AG04449 (cell line): ENCODE results near the gene SGMS1.
"Not testable (repeated sequence)": the region's sequence is repeated elsewhere in the genome, so short reads cannot be mapped to it uniquely, and the experiment has no call there.

Source experiments
- CTCF ChIA-PET: fragments of 350-600 bp; formaldehyde crosslinking; extraction: SDS; loops from one replicate; lab custom pipeline; 2021; ENCODE audit warnings: antibody characterized with exemption; lab: Yijun Ruan, JAX
- POLR2A ChIA-PET: fragments of 400-600, 350-600 bp; formaldehyde crosslinking; extraction: SDS; loops from one replicate; lab custom pipeline; 2020; ENCODE audit warnings: antibody characterized with exemption, inconsistent platforms; lab: Yijun Ruan, JAX
- DNase-seq: peaks from one replicate; pipeline ENCODE4 v3.0.0-alpha.2; 2010; ENCODE audit warnings: low read depth, low spot score
- H3K4me3 ChIP-seq: 2 replicates; pipeline ENCODE4 v1.5.1; 2011; ENCODE audit warnings: low read depth, mild to moderate bottlenecking, control low read depth, low read length
- CTCF ChIP-seq: IDR thresholded peaks from one replicate; pipeline ENCODE4 v1.5.1; 2011; ENCODE audit warnings: mild to moderate bottlenecking, moderate library complexity, low read length, control low read depth, inconsistent platforms; ENCODE audit not compliant: insufficient read depth; ENCODE audit errors: missing control alignments

The SGMS1 gene

GRCh38 chr10:50504389-50504788 lies 119.4 kb downstream of the SGMS1 start:
- CTCF ChIA-PET, result no interaction called here
- POLR2A ChIA-PET, result no interaction called here
- H3K4me3 ChIP-seq, result no peak overlapping the region
- no peak for TF ChIP-seq CTCF
- no peak for DNase-seq

- CTCF ChIA-PET, result no interaction called here
Observed at GRCh38 chr10:50503661-50504320, 120.0 kb downstream of the SGMS1 start.

GRCh38 chr10:50503156-50503555 lies 120.6 kb downstream of the SGMS1 start:
- CTCF ChIA-PET, POLR2A ChIA-PET, H3K4me3 ChIP-seq: not testable (repeated sequence)

More at GRCh38 chr10:50503661-50504320, 120.0 kb downstream of the SGMS1 start:
- no peak for DNase-seq
- no peak overlapping the region for H3K4me3 ChIP-seq
- POLR2A ChIA-PET, result no interaction called here
- no peak for TF ChIP-seq CTCF

GRCh38 chr10:50501924-50502452 lies 121.8 kb downstream of the SGMS1 start:
- TF ChIP-seq CTCF, result no peak
- DNase-seq, result no peak

More at GRCh38 chr10:50503156-50503555, 120.6 kb downstream of the SGMS1 start:
- not testable (repeated sequence) for DNase-seq

GRCh38 chr10:50501478-50501877 lies 122.3 kb downstream of the SGMS1 start:
- ChIA-PET POLR2A (no interaction called here), CTCF (no interaction called here)
- DNase-seq, result no peak
- no peak for TF ChIP-seq CTCF
- H3K4me3 ChIP-seq, result no peak overlapping the region

More at GRCh38 chr10:50501924-50502452, 121.8 kb downstream of the SGMS1 start:
- ChIA-PET POLR2A (no interaction called here), CTCF (no interaction called here)
- H3K4me3 ChIP-seq, result no peak overlapping the region

GRCh38 chr10:50498465-50498864 lies 125.3 kb downstream of the SGMS1 start:
- H3K4me3 ChIP-seq, result no peak overlapping the region
- TF ChIP-seq CTCF, result no peak
- ChIA-PET CTCF (interaction anchor here (0.7 kb wide), 1 partner anchor 10 kb away, joined by 3 read pairs; no protein-coding TSS in a partner anchor), POLR2A (no interaction called here)
- DNase-seq, result no peak

- no peak overlapping the region for H3K4me3 ChIP-seq
- DNase-seq, result peak; percentile 53
- ChIA-PET CTCF (no interaction called here), POLR2A (no interaction called here)
- no peak for TF ChIP-seq CTCF
Observed at GRCh38 chr10:50497758-50498157, 126.0 kb downstream of the SGMS1 start.
